ENCODE data around the gene FBXL2. TPM values are rescaled to one million over a fixed set of nuclear protein-coding genes. Genes with fewer than 3 reads are reported as not detected.

Gene FBXL2
- total RNA-seq, 2 experiments from 2014 or later, result 0.06 TPM; not detected in 1

DNA sequence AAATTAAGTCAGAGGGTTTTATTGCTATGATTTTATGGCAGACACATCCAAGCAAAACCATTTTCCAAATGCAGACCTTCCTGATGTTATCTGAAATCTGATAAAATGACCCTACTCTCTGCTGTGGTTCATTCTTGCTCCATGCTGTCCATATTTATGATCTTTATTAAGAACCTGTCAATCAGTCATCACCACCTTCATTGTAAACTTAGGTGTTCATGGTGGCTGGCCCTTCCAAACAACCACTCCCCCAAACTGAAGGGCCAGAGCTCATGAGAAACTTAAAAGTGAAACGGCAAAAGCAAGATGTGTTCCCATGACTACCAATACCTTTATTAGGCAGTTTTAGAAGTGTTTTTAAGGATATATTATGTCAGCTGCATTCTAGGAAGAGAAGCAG, 109.4 kb downstream of the FBXL2 start:
- POLR2A ChIA-PET, result interaction anchor here (0.5 kb wide), 1 partner anchor 869 kb away, joined by 3 read pairs; no protein-coding TSS in a partner anchor

DNA sequence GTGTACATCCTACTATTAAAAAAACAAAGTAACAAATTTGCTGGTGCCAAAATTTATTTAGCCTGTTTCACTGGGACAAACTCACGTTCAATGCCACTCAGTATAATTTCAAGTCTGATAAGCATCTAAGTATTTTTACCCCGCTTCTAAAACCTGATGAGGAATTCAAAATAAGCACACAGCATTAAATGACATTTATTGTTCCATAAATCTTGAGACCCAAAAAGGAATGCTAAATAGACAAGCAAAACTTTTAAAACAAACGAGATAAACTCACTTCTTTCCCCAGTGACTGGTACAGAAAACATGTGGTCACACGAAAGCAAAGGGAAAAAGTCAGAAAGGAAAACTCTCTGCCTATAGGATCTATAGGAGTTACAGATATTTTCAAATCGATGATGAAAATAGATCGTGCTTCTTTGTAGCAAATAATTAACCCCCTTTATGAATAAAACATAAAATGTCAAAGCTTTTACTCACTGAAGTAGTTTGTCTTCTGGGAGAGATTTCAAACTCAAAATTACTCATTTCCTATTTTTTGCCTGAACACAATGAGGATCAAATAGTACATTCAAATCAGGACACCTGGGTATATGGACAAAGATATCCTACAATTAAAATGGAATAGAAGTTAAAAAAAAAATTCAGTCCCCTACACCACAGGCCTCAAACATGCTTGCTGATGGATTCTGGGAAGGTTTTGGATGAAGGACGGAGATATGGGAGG, 111.3 kb downstream of the FBXL2 start:
- intact Hi-C loops (cut with micrococcal nuclease; ENCODE audit: unreplicated experiment), result no loop called here
- Histone ChIP-seq H3K36me3 (ENCODE audit: insufficient read depth, low read length) (peaks cover 79% of the 10 kb centered on the region), H3K4me2 (ENCODE audit: low read length) (no peak overlapping the region), H3K4me3 (ENCODE audit: low read depth, low read length, poor library complexity, severe bottlenecking) (no peak overlapping the region), H2AFZ (ENCODE audit: low read length) (no peak overlapping the region), H3K79me2 (ENCODE audit: insufficient read depth, low read depth, low read length) (no peaks in the 10 kb centered on the region), H3K27ac (ENCODE audit: low read depth, low read length, poor library complexity, severe bottlenecking) (no peak overlapping the region), H3K9me2 (ENCODE audit: insufficient read depth, low read length) (no peaks in the 10 kb centered on the region), H3K4me1 (ENCODE audit: insufficient read depth, low read length, poor library complexity, severe bottlenecking) (no peaks in the 10 kb centered on the region), H4K20me1 (ENCODE audit: insufficient read depth, low read length) (no peaks in the 10 kb centered on the region), H3K9me3 (ENCODE audit: low read length) (no peaks in the 10 kb centered on the region)
- TSS peak; percentile 66 for BruUV-seq (replicated peaks)
- CTCF ChIA-PET (ENCODE audit: unreplicated experiment), result no interaction called here
- DNase-seq (ENCODE audit: low spot score), result no peak
- POLR2A ChIA-PET, result interaction anchor here (0.7 to 2.1 kb wide), 2 partner anchors 51 to 259 kb away, joined by 3 to 4 read pairs; no protein-coding TSS in a partner anchor
- TF ChIP-seq EZH2phosphoT487 (IDR thresholded peaks at IDR 0.05; ENCODE audit: borderline replicate concordance, low read depth, low read length), result no peak
- TF ChIP-seq, protein P1, sequence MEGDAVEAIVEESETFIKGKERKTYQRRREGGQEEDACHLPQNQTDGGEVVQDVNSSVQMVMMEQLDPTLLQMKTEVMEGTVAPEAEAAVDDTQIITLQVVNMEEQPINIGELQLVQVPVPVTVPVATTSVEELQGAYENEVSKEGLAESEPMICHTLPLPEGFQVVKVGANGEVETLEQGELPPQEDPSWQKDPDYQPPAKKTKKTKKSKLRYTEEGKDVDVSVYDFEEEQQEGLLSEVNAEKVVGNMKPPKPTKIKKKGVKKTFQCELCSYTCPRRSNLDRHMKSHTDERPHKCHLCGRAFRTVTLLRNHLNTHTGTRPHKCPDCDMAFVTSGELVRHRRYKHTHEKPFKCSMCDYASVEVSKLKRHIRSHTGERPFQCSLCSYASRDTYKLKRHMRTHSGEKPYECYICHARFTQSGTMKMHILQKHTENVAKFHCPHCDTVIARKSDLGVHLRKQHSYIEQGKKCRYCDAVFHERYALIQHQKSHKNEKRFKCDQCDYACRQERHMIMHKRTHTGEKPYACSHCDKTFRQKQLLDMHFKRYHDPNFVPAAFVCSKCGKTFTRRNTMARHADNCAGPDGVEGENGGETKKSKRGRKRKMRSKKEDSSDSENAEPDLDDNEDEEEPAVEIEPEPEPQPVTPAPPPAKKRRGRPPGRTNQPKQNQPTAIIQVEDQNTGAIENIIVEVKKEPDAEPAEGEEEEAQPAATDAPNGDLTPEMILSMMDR (conservative IDR thresholded peaks at IDR 0.05; ENCODE audit: low read length), result no peak

More for the DNA sequence above, 109.4 kb downstream of the FBXL2 start:
- TF ChIP-seq, protein P1 (conservative IDR thresholded peaks at IDR 0.05; ENCODE audit: low read length), result no peak
- no peak for TF ChIP-seq EZH2phosphoT487 (IDR thresholded peaks at IDR 0.05; ENCODE audit: borderline replicate concordance, low read depth, low read length)
- Histone ChIP-seq H3K27ac (ENCODE audit: low read depth, low read length, poor library complexity, severe bottlenecking) (no peak overlapping the region), H3K9me2 (ENCODE audit: insufficient read depth, low read length) (no peaks in the 10 kb centered on the region), H3K79me2 (ENCODE audit: insufficient read depth, low read depth, low read length) (no peaks in the 10 kb centered on the region), H2AFZ (ENCODE audit: low read length) (no peak overlapping the region), H3K36me3 (ENCODE audit: insufficient read depth, low read length) (peaks cover 60% of the 10 kb centered on the region), H4K20me1 (ENCODE audit: insufficient read depth, low read length) (no peaks in the 10 kb centered on the region), H3K9me3 (ENCODE audit: low read length) (no peaks in the 10 kb centered on the region), H3K4me3 (ENCODE audit: low read depth, low read length, poor library complexity, severe bottlenecking) (no peak overlapping the region), H3K4me2 (ENCODE audit: low read length) (no peak overlapping the region), H3K4me1 (ENCODE audit: insufficient read depth, low read length, poor library complexity, severe bottlenecking) (no peaks in the 10 kb centered on the region)
- no peak for DNase-seq (ENCODE audit: low spot score)
- CTCF ChIA-PET (ENCODE audit: unreplicated experiment), result no interaction called here
- no TSS peak for BruUV-seq (replicated peaks)
- intact Hi-C loops (cut with micrococcal nuclease; ENCODE audit: unreplicated experiment), result no loop called here

DNA sequence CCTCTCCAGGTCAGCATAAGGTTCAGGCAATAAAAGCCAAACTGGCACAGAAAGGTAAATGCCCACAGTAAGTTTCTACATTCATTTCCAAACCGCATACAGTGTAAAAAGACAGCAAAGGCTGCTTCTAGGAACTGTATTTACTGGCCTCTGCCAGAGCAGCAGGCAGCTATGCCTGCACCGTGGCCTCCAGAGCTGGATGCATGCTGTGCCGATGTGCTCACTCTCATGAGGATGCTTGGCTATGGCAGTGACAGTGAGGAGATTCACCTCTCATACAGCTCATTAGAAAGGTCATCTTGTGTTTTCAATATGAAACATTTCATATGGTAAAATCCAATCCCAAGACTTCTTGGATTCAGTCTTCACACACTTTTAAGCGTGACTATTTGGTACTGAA, 112.7 kb downstream of the FBXL2 start:
- intact Hi-C loops (cut with micrococcal nuclease; ENCODE audit: unreplicated experiment), result no loop called here
- DNase-seq (ENCODE audit: low spot score), result no peak
- no peaks in the 10 kb centered on the region for H3K9me3 ChIP-seq (ENCODE audit: low read length)
- no peaks in the 10 kb centered on the region for H3K79me2 ChIP-seq (ENCODE audit: insufficient read depth, low read depth, low read length)
- no peak for TF ChIP-seq EZH2phosphoT487 (IDR thresholded peaks at IDR 0.05; ENCODE audit: borderline replicate concordance, low read depth, low read length)
- no peak overlapping the region for H3K4me3 ChIP-seq (ENCODE audit: low read depth, low read length, poor library complexity, severe bottlenecking)
- H3K36me3 ChIP-seq (ENCODE audit: insufficient read depth, low read length), result peaks cover 91% of the 10 kb centered on the region
- ChIA-PET POLR2A (interaction anchor here (2.1 kb wide), 1 partner anchor 49 kb away, joined by 4 read pairs; no protein-coding TSS in a partner anchor), CTCF (ENCODE audit: unreplicated experiment) (no interaction called here)
- H3K4me2 ChIP-seq (ENCODE audit: low read length), result no peak overlapping the region
- no peak overlapping the region for H3K27ac ChIP-seq (ENCODE audit: low read depth, low read length, poor library complexity, severe bottlenecking)
- no peaks in the 10 kb centered on the region for H3K4me1 ChIP-seq (ENCODE audit: insufficient read depth, low read length, poor library complexity, severe bottlenecking)
- H2AFZ ChIP-seq (ENCODE audit: low read length), result no peak overlapping the region
- no peaks in the 10 kb centered on the region for H3K9me2 ChIP-seq (ENCODE audit: insufficient read depth, low read length)
- H4K20me1 ChIP-seq (ENCODE audit: insufficient read depth, low read length), result no peaks in the 10 kb centered on the region
- BruUV-seq (replicated peaks), result no TSS peak

Data from OCI-LY7 (cell line).